Measurements from ENCODE around the gene PNRC2. TPM values are rescaled to one million over a fixed set of nuclear protein-coding genes. Genes with fewer than 3 reads are reported as not detected.

The PNRC2 gene
- total and polyA plus RNA-seq, 10 of the 15 experiments (the other 5 are each of a cell fraction or from before 2014, with no cell fraction given), result 106 to 205 (median 163) TPM

DNA sequence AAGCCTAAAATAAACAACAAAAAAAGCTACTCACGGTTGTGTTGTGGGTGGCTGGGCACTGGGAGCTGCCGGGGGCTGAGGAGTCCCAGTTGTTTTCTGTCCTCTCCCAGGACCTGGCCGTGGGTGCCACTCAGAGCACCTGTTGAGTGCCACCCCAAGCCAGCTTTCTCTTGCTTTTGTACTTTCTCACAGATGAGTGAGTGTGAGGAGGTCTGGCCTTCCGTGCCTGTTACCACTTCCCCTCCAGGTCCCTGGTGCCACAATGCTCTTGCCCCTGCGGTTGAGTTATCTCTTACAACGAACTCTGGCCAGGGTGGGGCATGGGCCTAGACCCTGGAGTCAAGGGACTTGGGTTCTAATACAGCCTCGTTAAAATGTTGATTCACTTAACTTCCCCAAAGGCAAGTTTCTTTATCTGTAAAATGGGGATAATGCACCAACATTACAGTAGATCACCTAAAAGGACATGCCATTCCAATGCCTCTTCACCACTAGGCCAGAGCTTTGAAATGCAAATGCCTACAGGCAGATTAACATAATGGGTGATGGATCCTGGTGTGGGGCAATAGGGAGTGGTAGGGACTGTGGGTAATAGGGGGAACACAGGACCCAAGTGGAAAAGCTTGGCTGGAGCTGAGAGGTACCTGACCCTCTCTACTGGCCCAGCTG, 46.3 kb upstream of the PNRC2 start, which contains the start of gene CNR2:
Gene CNR2, minus strand, starts transcription at position 151 of the 669 bp plus-strand sequence. CDS start 37,745 bp downstream, outside the sequence.
- Histone ChIP-seq H3K36me3 (ENCODE audit: control insufficient read depth in 2 of 2, insufficient read depth in 2 of 2, low read length in 1 of 2) (no peaks in the 10 kb centered on the region), H3K27ac (ENCODE audit: control insufficient read depth, insufficient read depth) (peak within 1 kb of the TSS; percentile 98), H3K4me1 (ENCODE audit: control insufficient read depth, insufficient read depth, low read length) (peaks cover 51% of the 10 kb centered on the region), H2AFZ (ENCODE audit: control insufficient read depth, low read depth, low read length) (peak within 1 kb of the TSS; percentile 33), H3K9me3 (replicated peaks; ENCODE audit: control insufficient read depth, insufficient read depth, low read length) (no peaks in the 10 kb centered on the region), H4K20me1 (ENCODE audit: control insufficient read depth, insufficient read depth) (no peaks in the 10 kb centered on the region), H3K27me3 (replicated peaks in 1 of 2; ENCODE audit: control insufficient read depth in 2 of 2, insufficient read depth in 2 of 2, low read length in 1 of 2) (no peaks in the 10 kb centered on the region), H3K4me2 (ENCODE audit: control insufficient read depth, insufficient read depth) (peak within 1 kb of the TSS; percentile 82), H3K4me3 (peak within 1 kb of the TSS; percentile 71), H3K9ac (ENCODE audit: control insufficient read depth, insufficient read depth, low read length) (peak within 1 kb of the TSS; percentile 88), H3K79me2 (ENCODE audit: control insufficient read depth, insufficient read depth, low read length) (peaks cover 51% of the 10 kb centered on the region)
- in situ Hi-C loops (cut with MboI) (no loop called here), intact Hi-C loops (cut with micrococcal nuclease; ENCODE audit: unreplicated experiment) (no loop called here)
- DNase-seq (ENCODE audit: low read depth, low spot score) (no peak), FAIRE-seq (no peak), ATAC-seq (peak; percentile 37)
- CTCF ChIA-PET, result interaction anchor here (0.7 to 2.0 kb wide), 12 partner anchors 9 to 141 kb away, joined by 3 to 40 read pairs (median 5); partner anchors contain the start of genes GALE and HMGCL
- POLR2A ChIA-PET, result interaction anchor here (0.6 to 1.4 kb wide), 6 partner anchors 48 to 193 kb away, joined by 3 to 5 read pairs (median 3); partner anchors contain the start of gene SRSF10
- 2% methylated on average over 7 of the region's 7 CpGs for WGBS (ENCODE audit: insufficient coverage, insufficient replicate concordance, low lambda C conversion rate, missing lambda C conversion rate)
- SMC1A ChIA-PET (ENCODE audit: uncharacterized antibody, unreplicated experiment), result interaction anchor here (0.7 to 1.9 kb wide), 12 partner anchors 9 to 193 kb away, joined by 3 to 34 read pairs (median 4); partner anchors contain the start of gene HMGCL
- RAD21 ChIA-PET (ENCODE audit: unreplicated experiment), result interaction anchor here (0.7 to 3.9 kb wide), 9 partner anchors 10 to 141 kb away, joined by 3 to 40 read pairs (median 7); partner anchors contain the start of genes FUCA1 and HMGCL
- BruUV-seq (replicated peaks), result no TSS peak
- TF ChIP-seq SIX5 (IDR thresholded peaks at IDR 0.05; ENCODE audit: low read depth, low read length, severe bottlenecking) (no peak), TAF1 (IDR thresholded peaks at IDR 0.05; ENCODE audit: borderline replicate concordance, low read depth, low read length) (no peak), DPF2 (IDR thresholded peaks at IDR 0.05) (0 out of 2 replicates have a peak, but pooled peaks have one; percentile 35), MYC (IDR thresholded peaks at IDR 0.05; ENCODE audit: insufficient read depth, insufficient read length, insufficient replicate concordance, low read length, severe bottlenecking) (no peak), NFYB (IDR thresholded peaks at IDR 0.05; ENCODE audit: insufficient read depth, low read depth, low read length) (no peak), GATAD2B (conservative IDR thresholded peaks at IDR 0.05; ENCODE audit: low read depth) (peak; percentile 47), WRNIP1 (IDR thresholded peaks at IDR 0.05; ENCODE audit: borderline replicate concordance, low read depth, low read length) (no peak), HDGF (IDR thresholded peaks at IDR 0.05) (no peak), MEF2A (IDR thresholded peaks at IDR 0.05; ENCODE audit: insufficient read depth, low read depth, low read length) (no peak)
- TF ChIP-seq, protein P1, sequence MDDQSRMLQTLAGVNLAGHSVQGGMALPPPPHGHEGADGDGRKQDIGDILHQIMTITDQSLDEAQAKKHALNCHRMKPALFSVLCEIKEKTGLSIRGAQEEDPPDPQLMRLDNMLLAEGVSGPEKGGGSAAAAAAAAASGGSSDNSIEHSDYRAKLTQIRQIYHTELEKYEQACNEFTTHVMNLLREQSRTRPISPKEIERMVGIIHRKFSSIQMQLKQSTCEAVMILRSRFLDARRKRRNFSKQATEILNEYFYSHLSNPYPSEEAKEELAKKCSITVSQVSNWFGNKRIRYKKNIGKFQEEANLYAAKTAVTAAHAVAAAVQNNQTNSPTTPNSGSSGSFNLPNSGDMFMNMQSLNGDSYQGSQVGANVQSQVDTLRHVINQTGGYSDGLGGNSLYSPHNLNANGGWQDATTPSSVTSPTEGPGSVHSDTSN (IDR thresholded peaks at IDR 0.05; ENCODE audit: insufficient replicate concordance, low read depth, low read length), result no peak
- TF ChIP-seq, protein P2, sequence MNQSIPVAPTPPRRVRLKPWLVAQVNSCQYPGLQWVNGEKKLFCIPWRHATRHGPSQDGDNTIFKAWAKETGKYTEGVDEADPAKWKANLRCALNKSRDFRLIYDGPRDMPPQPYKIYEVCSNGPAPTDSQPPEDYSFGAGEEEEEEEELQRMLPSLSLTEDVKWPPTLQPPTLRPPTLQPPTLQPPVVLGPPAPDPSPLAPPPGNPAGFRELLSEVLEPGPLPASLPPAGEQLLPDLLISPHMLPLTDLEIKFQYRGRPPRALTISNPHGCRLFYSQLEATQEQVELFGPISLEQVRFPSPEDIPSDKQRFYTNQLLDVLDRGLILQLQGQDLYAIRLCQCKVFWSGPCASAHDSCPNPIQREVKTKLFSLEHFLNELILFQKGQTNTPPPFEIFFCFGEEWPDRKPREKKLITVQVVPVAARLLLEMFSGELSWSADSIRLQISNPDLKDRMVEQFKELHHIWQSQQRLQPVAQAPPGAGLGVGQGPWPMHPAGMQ (IDR thresholded peaks at IDR 0.05; ENCODE audit: borderline replicate concordance), result no peak
- TF ChIP-seq, protein P3, sequence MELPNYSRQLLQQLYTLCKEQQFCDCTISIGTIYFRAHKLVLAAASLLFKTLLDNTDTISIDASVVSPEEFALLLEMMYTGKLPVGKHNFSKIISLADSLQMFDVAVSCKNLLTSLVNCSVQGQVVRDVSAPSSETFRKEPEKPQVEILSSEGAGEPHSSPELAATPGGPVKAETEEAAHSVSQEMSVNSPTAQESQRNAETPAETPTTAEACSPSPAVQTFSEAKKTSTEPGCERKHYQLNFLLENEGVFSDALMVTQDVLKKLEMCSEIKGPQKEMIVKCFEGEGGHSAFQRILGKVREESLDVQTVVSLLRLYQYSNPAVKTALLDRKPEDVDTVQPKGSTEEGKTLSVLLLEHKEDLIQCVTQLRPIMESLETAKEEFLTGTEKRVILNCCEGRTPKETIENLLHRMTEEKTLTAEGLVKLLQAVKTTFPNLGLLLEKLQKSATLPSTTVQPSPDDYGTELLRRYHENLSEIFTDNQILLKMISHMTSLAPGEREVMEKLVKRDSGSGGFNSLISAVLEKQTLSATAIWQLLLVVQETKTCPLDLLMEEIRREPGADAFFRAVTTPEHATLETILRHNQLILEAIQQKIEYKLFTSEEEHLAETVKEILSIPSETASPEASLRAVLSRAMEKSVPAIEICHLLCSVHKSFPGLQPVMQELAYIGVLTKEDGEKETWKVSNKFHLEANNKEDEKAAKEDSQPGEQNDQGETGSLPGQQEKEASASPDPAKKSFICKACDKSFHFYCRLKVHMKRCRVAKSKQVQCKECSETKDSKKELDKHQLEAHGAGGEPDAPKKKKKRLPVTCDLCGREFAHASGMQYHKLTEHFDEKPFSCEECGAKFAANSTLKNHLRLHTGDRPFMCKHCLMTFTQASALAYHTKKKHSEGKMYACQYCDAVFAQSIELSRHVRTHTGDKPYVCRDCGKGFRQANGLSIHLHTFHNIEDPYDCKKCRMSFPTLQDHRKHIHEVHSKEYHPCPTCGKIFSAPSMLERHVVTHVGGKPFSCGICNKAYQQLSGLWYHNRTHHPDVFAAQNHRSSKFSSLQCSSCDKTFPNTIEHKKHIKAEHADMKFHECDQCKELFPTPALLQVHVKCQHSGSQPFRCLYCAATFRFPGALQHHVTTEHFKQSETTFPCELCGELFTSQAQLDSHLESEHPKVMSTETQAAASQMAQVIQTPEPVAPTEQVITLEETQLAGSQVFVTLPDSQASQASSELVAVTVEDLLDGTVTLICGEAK (IDR thresholded peaks at IDR 0.05; ENCODE audit: borderline replicate concordance), result no peak
- TF ChIP-seq, protein P4, sequence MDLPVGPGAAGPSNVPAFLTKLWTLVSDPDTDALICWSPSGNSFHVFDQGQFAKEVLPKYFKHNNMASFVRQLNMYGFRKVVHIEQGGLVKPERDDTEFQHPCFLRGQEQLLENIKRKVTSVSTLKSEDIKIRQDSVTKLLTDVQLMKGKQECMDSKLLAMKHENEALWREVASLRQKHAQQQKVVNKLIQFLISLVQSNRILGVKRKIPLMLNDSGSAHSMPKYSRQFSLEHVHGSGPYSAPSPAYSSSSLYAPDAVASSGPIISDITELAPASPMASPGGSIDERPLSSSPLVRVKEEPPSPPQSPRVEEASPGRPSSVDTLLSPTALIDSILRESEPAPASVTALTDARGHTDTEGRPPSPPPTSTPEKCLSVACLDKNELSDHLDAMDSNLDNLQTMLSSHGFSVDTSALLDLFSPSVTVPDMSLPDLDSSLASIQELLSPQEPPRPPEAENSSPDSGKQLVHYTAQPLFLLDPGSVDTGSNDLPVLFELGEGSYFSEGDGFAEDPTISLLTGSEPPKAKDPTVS (IDR thresholded peaks at IDR 0.05; ENCODE audit: low read depth, low read length), result no peak
